ENCODE measurements around the gene MAP2K5.
"Not testable (repeated sequence)": the region's sequence is repeated elsewhere in the genome, so short reads cannot be mapped to it uniquely, and the experiment has no call there.

The MAP2K5 gene

DNA sequence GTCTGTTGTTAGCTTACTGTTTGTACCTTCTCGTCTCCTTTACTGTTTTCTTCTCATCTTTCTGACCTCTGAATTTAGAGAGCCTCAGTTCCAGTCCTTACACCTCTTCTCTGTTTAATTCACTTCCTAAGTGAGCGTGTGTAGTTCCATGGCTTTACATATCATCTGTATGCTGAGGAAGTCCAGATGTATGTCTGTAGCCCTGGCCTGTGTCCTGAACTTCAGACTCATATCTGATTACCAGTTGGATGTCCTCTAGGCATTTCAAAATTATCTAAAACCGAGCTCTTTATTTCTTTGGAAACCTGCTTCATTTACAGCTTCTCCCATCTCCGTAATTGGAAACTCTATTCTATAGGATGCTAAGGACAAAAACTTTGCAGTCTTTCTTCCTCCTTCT is 75.8 kb downstream of the MAP2K5 start:
- Histone ChIP-seq H3K4me3 (no peak overlapping the region), H3K27ac (no peak overlapping the region), H3K36me3 (ENCODE audit: insufficient read depth, low read length) (no peaks in the 10 kb centered on the region), H3K9me3 (ENCODE audit: low read depth, low read length) (no peaks in the 10 kb centered on the region), H3K9ac (ENCODE audit: insufficient read length) (no peak overlapping the region)
- no peak for DNase-seq (ENCODE audit: low read depth, low spot score)
- TF ChIP-seq POLR2AphosphoS5 (IDR thresholded peaks at IDR 0.05; ENCODE audit: borderline replicate concordance, low read depth, low read length) (no peak), EZH2 (IDR thresholded peaks at IDR 0.05) (no peak), FOXP2 (optimal IDR thresholded peaks at IDR 0.05; ENCODE audit: control extremely low read depth, extremely low read length, insufficient read depth) (no peak)

DNA sequence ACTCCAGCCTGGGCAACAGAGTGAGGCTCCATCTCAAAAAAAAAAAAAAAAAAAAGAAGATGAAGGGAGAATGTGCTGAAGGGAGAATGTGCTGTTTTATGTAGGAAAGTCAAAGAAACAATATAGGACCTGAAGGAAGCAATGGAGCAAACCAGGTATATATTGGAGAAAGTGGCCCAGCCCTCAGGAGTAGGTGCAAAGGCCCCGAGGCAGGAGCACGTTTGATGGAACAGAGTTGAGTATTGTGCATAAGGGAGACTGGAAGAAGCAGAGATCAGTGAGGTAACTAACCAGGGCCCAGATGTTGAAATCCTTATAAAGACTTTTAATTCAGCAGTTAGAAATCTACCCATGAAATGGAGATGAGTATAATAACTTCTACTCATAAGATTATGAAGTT is 79.6 kb downstream of the MAP2K5 start:
- DNase-seq (ENCODE audit: low read depth, low spot score): no peak
- H3K27ac ChIP-seq: no peak overlapping the region
- no peak overlapping the region for H3K9ac ChIP-seq (ENCODE audit: insufficient read length)
- H3K9me3 ChIP-seq (ENCODE audit: low read depth, low read length): no peaks in the 10 kb centered on the region
- no peak overlapping the region for H3K4me3 ChIP-seq
- no peaks in the 10 kb centered on the region for H3K36me3 ChIP-seq (ENCODE audit: insufficient read depth, low read length)
- TF ChIP-seq FOXP2 (optimal IDR thresholded peaks at IDR 0.05; ENCODE audit: control extremely low read depth, extremely low read length, insufficient read depth) (no peak), EZH2 (IDR thresholded peaks at IDR 0.05) (no peak), POLR2AphosphoS5 (IDR thresholded peaks at IDR 0.05; ENCODE audit: borderline replicate concordance, low read depth, low read length) (no peak)

DNA sequence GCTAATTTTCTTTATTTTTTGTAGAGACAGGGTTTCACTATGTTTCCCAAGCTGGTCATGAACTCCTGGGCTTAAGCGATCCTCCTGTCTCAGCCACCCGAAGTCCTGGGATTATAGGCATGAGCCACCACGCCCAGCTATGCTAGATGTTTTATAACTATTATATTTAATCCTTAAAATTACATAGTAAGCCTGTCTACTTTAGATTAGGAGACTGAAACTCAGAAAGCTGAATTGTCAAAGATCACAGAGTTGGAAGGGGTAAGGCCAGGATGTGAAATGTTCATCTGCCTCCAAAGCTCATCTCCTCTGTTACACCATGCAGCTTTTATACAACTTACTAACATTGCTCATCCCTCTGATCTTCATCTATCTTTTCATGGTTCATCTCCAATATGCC is 89.8 kb downstream of the MAP2K5 start:
- Histone ChIP-seq H3K9me3 (ENCODE audit: low read depth, low read length) (no peaks in the 10 kb centered on the region), H3K9ac (ENCODE audit: insufficient read length) (no peak overlapping the region), H3K4me3 (no peak overlapping the region), H3K36me3 (ENCODE audit: insufficient read depth, low read length) (no peaks in the 10 kb centered on the region), H3K27ac (no peak overlapping the region)
- TF ChIP-seq POLR2AphosphoS5 (IDR thresholded peaks at IDR 0.05; ENCODE audit: borderline replicate concordance, low read depth, low read length) (no peak), FOXP2 (optimal IDR thresholded peaks at IDR 0.05; ENCODE audit: control extremely low read depth, extremely low read length, insufficient read depth) (no peak), EZH2 (IDR thresholded peaks at IDR 0.05) (no peak)
- no peak for DNase-seq (ENCODE audit: low read depth, low spot score)

DNA sequence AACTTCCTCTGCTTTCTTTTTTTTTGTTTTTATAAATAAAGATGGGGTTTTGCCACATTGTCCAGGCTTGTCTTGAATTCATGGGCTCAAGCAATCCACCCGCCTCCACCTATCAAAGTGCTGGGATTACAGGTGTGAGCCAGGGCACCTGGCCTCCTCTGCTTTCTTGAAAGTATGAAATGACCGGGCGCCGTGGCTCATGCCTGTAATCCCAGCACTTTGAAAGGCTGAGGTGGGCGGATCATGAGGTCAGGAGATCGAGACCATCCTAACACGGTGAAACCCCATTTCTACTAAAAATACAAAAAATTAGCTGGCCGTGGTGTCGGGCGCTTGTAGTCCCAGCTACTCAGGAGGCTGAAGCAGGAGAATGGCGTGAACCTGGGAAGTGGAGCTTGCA is 93.4 kb downstream of the MAP2K5 start:
- DNase-seq (ENCODE audit: low read depth, low spot score); H3K4me3 ChIP-seq; H3K36me3 ChIP-seq (ENCODE audit: insufficient read depth, low read length); H3K27ac ChIP-seq; H3K9me3 ChIP-seq (ENCODE audit: low read depth, low read length); H3K9ac ChIP-seq (ENCODE audit: insufficient read length): not testable (repeated sequence)

DNA sequence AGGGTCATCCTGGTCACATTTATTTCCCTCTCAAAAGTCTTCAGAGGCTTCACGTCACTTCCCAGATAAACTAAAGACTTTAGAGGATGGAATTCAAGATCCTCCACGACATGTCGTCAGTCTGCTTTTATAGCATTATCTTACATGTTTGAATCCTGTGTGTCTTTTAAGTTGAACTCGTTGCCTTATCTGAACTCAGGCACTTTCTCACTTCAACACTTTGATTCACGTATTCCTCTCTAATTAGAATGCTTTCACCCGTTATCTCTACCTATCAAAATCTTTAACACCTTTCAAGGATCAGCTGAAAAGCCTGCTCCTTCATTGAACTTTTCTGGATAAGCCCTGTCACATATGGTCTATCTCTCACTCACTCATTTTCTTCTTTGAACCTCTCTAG is 97.1 kb downstream of the MAP2K5 start:
- TF ChIP-seq POLR2AphosphoS5 (IDR thresholded peaks at IDR 0.05; ENCODE audit: borderline replicate concordance, low read depth, low read length) (no peak), EZH2 (IDR thresholded peaks at IDR 0.05) (no peak)
- Histone ChIP-seq H3K9me3 (ENCODE audit: low read depth, low read length) (no peaks in the 10 kb centered on the region; the same call in 1 of the 2 replicates), H3K4me3 (no peak overlapping the region), H3K27ac (no peak overlapping the region), H3K36me3 (ENCODE audit: insufficient read depth, low read length) (no peaks in the 10 kb centered on the region), H3K9ac (ENCODE audit: insufficient read length) (no peak overlapping the region)
- DNase-seq (ENCODE audit: low read depth, low spot score): no peak

DNA sequence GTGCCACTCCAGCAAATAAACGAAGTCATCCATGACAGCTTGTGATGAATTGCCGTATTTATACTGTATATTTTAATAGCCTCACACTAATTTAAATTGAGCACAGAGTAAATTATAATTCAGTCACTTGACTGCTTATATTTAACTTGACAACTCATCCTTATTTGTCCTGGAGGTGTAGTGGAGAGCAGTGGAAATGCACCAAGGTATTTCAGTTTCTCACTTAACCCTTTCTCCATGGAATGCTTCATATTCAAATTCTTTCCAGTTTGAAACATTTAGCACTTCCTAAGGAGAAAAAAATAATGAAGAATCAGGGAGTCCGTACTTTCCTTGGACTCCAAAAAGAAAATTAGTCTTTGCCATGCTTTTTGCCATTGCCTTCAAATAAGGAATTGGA is 99.0 kb downstream of the MAP2K5 start:
- no peak overlapping the region for H3K4me3 ChIP-seq
- DNase-seq (ENCODE audit: low read depth, low spot score): no peak
- H3K9ac ChIP-seq (ENCODE audit: insufficient read length): no peak overlapping the region
- H3K27ac ChIP-seq: no peak overlapping the region
- no peaks in the 10 kb centered on the region for H3K36me3 ChIP-seq (ENCODE audit: insufficient read depth, low read length)
- no peaks in the 10 kb centered on the region; the same call in 1 of the 2 replicates for H3K9me3 ChIP-seq (ENCODE audit: low read depth, low read length)
- TF ChIP-seq FOXP2 (optimal IDR thresholded peaks at IDR 0.05; ENCODE audit: control extremely low read depth, extremely low read length, insufficient read depth) (no peak), POLR2AphosphoS5 (IDR thresholded peaks at IDR 0.05; ENCODE audit: borderline replicate concordance, low read depth, low read length) (no peak), EZH2 (IDR thresholded peaks at IDR 0.05) (no peak)

DNA sequence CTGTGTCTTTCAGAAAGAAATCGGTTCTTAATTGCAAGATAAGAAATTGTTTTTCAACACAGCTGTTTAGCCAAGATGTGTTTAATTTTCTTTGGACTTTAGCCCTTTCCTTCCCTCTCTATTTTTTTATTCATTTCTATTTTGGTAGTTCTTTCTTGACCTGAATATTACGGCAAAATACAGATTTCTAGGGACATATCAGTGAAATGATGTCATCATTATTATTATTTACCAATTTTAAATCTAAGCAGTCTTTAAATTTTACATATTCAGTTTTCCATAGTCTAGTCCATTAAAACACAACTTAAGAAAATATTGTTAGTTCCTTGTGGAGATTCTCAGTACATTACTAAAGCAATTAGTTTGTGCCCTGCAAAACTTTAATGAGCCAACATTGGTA is 104.3 kb downstream of the MAP2K5 start:
- Histone ChIP-seq H3K9me3 (ENCODE audit: low read depth, low read length) (no peaks in the 10 kb centered on the region), H3K36me3 (ENCODE audit: insufficient read depth, low read length) (peaks cover 18% of the 10 kb centered on the region), H3K9ac (ENCODE audit: insufficient read length) (no peak overlapping the region), H3K4me3 (no peak overlapping the region), H3K27ac (no peak overlapping the region)
- TF ChIP-seq EZH2 (IDR thresholded peaks at IDR 0.05) (no peak), POLR2AphosphoS5 (IDR thresholded peaks at IDR 0.05; ENCODE audit: borderline replicate concordance, low read depth, low read length) (no peak), FOXP2 (optimal IDR thresholded peaks at IDR 0.05; ENCODE audit: control extremely low read depth, extremely low read length, insufficient read depth) (no peak)
- no peak for DNase-seq (ENCODE audit: low read depth, low spot score)

DNA sequence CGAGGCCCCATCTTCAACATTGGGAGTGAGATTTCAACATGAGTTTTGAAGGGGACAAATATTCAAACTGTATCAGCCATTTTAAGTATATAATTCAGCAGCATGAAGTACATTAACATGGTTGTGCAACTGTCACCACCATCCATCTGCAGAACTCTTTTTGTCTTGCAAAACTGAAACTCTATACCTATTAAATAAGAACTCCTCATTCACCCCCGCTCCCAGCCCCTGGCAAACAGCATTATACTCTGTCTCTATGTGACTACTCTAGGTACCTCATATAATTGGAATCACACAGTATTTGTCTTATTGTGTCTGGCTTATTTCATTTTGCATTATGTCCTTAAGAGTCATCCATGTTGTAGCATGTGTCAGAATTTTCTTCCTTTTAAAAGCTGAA is 110.1 kb downstream of the MAP2K5 start:
- Histone ChIP-seq H3K36me3 (ENCODE audit: insufficient read depth, low read length) (peaks cover 33% of the 10 kb centered on the region), H3K9me3 (ENCODE audit: low read depth, low read length) (peaks cover 12% of the 10 kb centered on the region), H3K4me3 (no peak overlapping the region), H3K9ac (ENCODE audit: insufficient read length) (no peak overlapping the region), H3K27ac (no peak overlapping the region)
- TF ChIP-seq POLR2AphosphoS5 (IDR thresholded peaks at IDR 0.05; ENCODE audit: borderline replicate concordance, low read depth, low read length) (no peak), FOXP2 (optimal IDR thresholded peaks at IDR 0.05; ENCODE audit: control extremely low read depth, extremely low read length, insufficient read depth) (no peak), EZH2 (IDR thresholded peaks at IDR 0.05) (no peak)
- DNase-seq (ENCODE audit: low read depth, low spot score): no peak

DNA sequence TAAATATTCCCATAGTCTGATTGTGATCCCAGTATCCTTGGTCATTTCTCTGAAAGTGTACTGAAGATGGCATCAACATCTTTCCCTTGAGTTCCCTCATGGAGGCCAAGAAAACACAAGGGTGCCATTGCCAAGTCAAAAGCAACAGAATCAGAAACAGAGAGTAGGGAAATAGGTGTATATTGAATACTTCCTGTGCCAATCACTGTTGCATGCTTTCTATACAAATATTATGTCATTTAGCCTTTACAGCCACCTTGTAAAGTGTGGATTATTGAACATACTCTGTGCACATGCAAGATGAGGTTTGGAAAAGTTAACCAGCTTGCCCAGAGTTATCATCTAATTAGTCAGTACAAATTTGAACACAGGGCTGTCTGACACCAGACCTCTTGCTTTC is 117.9 kb downstream of the MAP2K5 start:
- peaks cover 3% of the 10 kb centered on the region; the same call in 1 of the 2 replicates for H3K9me3 ChIP-seq (ENCODE audit: low read depth, low read length)
- H3K9ac ChIP-seq (ENCODE audit: insufficient read length): no peak overlapping the region
- TF ChIP-seq POLR2AphosphoS5 (IDR thresholded peaks at IDR 0.05; ENCODE audit: borderline replicate concordance, low read depth, low read length): no peak
- no peak for TF ChIP-seq EZH2 (IDR thresholded peaks at IDR 0.05)
- no peak for TF ChIP-seq FOXP2 (optimal IDR thresholded peaks at IDR 0.05; ENCODE audit: control extremely low read depth, extremely low read length, insufficient read depth)
- no peak overlapping the region for H3K4me3 ChIP-seq
- DNase-seq (ENCODE audit: low read depth, low spot score): no peak
- no peak overlapping the region for H3K27ac ChIP-seq
- peaks cover 13% of the 10 kb centered on the region for H3K36me3 ChIP-seq (ENCODE audit: insufficient read depth, low read length)

Data from SK-N-MC (cell line).